GM18861 (cell line): ENCODE results near the gene FOXN1.

Source experiments
- ATAC-seq: cut with Tn5 transposase; IDR thresholded peaks from one replicate; pipeline ENCODE4 v1.9.1; 2021; ENCODE audit not compliant: unreplicated experiment

FOXN1 gene

GRCh38 chr17:28476076-28476865, 29.9 kb upstream of the FOXN1 start:
- no peak for ATAC-seq

DNA sequence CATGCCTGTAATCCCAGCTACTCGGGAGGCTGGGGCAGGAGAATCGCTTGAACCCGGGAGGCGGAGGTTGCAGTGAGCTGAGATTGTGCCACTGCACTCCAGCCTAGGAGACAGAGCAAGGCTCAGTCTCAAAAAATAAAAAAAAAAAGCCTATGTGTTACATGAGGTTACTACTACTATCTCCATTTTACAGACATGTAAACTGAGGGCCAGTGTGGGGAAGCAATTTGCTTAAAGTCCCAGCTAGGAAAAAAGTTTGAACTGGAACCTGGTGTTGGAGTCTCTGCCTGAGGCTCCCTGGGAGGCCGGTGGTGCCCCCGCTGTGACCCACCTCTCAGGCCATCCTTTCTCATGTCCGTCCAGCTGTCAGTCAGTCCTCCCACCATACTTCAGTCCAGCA, 28.2 kb upstream of the FOXN1 start:
- ATAC-seq = no peak

- ATAC-seq = no peak
These were observed 27.2 kb upstream of the FOXN1 start for GRCh38 chr17:28478712-28479615.

DNA sequence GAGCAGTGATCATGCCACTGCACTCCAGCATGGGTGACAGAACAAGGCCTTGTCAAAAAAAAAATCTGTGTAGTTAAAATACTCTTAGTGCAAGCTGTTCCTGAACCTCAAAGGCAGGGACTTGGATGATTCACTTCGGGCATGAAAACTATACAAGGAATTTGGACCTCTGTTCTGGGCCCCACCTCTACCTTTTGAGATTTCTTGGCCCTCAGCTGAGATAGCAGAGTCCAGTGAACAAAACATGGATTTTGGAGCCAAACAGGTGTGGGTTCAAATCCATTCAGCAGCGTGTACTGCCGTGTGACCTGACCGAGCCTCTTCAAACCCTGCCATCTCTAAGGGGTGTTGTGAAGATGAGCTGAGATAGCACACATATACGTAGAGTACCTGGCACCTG, 25.9 kb upstream of the FOXN1 start:
- ATAC-seq = no peak

- no peak for ATAC-seq
These were observed 25.2 kb upstream of the FOXN1 start for GRCh38 chr17:28480799-28481571.

- ATAC-seq = no peak
These were observed 23.5 kb upstream of the FOXN1 start for GRCh38 chr17:28482551-28483199.

DNA sequence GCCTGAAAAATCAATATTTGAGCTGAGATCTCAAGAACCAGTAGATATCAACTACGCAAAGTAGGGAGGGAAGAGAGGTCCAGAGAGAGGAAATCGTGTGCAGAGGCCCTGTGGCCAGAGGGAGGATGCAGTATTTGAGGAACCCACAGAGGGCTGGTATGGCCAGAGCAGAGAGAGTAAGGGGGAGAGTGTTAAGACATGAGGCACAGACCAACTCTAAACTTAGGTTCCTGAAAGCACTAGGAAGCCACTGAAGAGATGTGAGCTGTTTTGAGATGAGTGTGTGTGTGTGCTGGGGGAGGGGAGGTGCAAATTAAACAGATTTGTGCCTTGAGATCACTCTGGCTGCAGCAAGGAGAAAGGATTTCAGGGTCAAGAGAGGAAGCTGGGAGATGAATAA, 21.9 kb upstream of the FOXN1 start:
- ATAC-seq = peak; percentile 80

- no peak for ATAC-seq
These were observed 21.1 kb upstream of the FOXN1 start for GRCh38 chr17:28485049-28485448.

DNA sequence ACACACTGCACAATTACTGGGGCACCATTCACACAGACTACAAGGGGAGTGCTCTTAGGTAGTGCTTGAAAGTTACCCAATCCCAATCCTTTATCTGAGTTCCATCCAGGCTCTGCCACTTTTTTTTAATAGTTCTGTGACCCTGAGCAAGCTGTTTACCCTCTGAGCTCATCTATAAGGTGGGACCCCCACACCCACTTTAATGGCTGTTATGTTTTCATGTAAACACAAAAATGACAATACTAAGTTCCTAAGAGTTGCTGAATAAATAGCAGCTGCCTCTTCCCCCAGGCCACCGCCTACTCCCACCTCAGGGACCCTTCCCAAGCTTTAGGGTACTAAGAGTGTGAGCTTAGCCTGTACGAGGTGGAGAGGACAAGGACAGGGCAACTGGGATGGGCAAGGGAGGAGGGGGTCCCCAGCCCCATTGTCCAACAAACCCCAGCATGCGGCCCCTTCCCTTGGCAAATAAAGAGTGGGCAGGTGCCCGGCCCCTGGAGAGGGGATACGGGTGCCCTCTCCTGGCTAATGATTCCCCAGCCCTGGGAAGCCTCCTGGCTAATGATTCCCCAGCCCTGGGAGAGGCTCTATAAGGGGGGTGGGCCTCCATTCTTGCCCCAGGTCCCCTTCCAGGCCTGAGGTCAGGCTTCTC, 18.1 kb upstream of the FOXN1 start:
- no peak for ATAC-seq

GRCh38 chr17:28488533-28489276, 17.4 kb upstream of the FOXN1 start:
- ATAC-seq = no peak

- ATAC-seq = no peak
These were observed 14.9 kb upstream of the FOXN1 start for GRCh38 chr17:28491286-28491685.

DNA sequence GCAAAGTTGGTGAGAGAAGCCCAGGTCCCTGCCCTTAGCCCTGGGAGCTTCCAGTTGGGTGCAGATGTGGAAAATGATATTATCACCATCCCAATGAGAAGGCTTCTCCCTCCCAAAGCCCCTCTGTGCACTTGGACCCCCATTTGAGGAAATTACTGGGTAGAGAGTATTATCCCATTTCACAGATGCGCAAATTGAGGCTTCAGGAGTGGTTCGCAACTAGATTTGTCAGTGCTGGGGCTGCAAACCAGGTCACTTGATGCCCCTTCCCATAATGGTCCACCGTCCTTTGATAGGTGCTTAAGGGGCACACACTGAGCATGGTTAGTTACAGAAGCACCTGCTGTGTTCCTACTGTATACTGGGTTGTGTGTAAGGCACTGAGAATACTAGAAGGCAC, 14.3 kb upstream of the FOXN1 start:
- no peak for ATAC-seq

- no peak for ATAC-seq
These were observed 13.5 kb upstream of the FOXN1 start for GRCh38 chr17:28492352-28493310.

DNA sequence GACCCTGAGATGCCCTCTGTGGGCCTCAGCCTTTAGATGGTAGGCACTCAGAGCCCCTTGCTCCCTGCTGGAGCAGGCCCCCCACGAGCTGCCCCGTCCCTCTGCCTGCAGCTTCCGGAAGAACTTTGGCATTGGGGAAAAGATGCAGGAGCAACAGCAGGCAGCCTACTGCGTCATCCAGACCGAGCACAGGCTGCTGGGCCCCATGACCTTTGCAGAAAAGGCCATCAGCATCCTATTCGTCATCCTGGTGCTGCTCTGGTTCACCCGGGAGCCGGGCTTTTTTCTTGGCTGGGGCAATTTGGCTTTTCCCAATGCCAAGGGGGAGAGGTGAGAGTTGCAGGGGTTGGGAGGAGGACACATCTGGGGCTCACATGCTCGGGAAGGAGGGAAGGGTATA, 12.7 kb upstream of the FOXN1 start:
- no peak for ATAC-seq

- ATAC-seq = no peak
These were observed 11.5 kb upstream of the FOXN1 start for GRCh38 chr17:28494445-28495188.

GRCh38 chr17:28495635-28496034, 10.5 kb upstream of the FOXN1 start:
- no peak for ATAC-seq

DNA sequence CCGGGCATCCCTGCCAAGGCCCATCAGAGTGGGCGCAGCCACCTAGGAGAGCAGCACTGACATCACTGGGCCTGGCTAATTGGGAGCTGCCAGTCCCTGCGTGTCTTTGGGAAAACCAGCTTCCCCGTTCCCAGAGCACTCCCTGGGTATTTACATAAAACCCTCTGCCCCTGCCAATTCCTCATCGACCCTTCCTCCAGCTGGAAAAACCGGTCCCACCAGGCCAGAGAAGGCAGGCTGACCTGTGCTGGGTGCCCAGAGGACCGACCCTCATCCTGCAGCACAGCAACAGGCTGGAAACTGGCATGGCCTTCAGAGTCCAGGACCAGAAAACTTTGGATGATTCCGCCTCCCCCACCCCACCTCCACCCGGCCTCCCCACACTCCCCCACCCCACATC, 8.2 kb upstream of the FOXN1 start:
- ATAC-seq = no peak
